ENCODE results near the gene METTL22.
"Not testable (repeated sequence)": the region's sequence is repeated elsewhere in the genome, so short reads cannot be mapped to it uniquely, and the experiment has no call there.

METTL22 gene

GRCh38 chr16:8632675-8633182 is 11.2 kb downstream of the METTL22 start:
- DNase-seq, result no peak

GRCh38 chr16:8634991-8635736 is 13.7 kb downstream of the METTL22 start:
- no peak for DNase-seq

- no peak for DNase-seq
These were observed 18.2 kb downstream of the METTL22 start for GRCh38 chr16:8639694-8640093.

- DNase-seq, result no peak
These were observed 20.2 kb downstream of the METTL22 start for GRCh38 chr16:8641671-8642070.

- no peak for DNase-seq
These were observed 20.6 kb downstream of the METTL22 start for GRCh38 chr16:8642146-8642545.

GRCh38 chr16:8644211-8645140 is 23.0 kb downstream of the METTL22 start:
- no peak for DNase-seq

- no peak for DNase-seq
These were observed 23.6 kb downstream of the METTL22 start for GRCh38 chr16:8645141-8645521.

GRCh38 chr16:8645831-8646230 is 24.3 kb downstream of the METTL22 start:
- no peak for DNase-seq

GRCh38 chr16:8646326-8647053 is 25.0 kb downstream of the METTL22 start:
- no peak for DNase-seq

- DNase-seq, result no peak
These were observed 26.3 kb downstream of the METTL22 start for GRCh38 chr16:8647721-8648318.

GRCh38 chr16:8648877-8649276 is 27.4 kb downstream of the METTL22 start:
- DNase-seq, result no peak

GRCh38 chr16:8649829-8650554 is 28.5 kb downstream of the METTL22 start:
- DNase-seq, result no peak

GRCh38 chr16:8651958-8652357 is 30.5 kb downstream of the METTL22 start:
- DNase-seq, result not testable (repeated sequence)

GRCh38 chr16:8655184-8655717 is 33.8 kb downstream of the METTL22 start:
- DNase-seq, result no peak

- DNase-seq, result no peak
These were observed 34.9 kb downstream of the METTL22 start for GRCh38 chr16:8656376-8656775.

GRCh38 chr16:8660841-8661301 is 39.4 kb downstream of the METTL22 start:
- peak; percentile 42 for DNase-seq

GRCh38 chr16:8661703-8662102 is 40.2 kb downstream of the METTL22 start:
- no peak for DNase-seq

- no peak for DNase-seq
These were observed 41.9 kb downstream of the METTL22 start for GRCh38 chr16:8663192-8664089.

- no peak for DNase-seq
These were observed 44.0 kb downstream of the METTL22 start for GRCh38 chr16:8665529-8665928.

GRCh38 chr16:8667492-8667891 is 46.0 kb downstream of the METTL22 start:
- DNase-seq, result no peak

Data from activated effector memory CD4-positive, alpha-beta T cell treated with Interleukin-2 at 50 U/mL for 16 hours (primary cell).